GM10266 (cell line): ENCODE results near the gene NT5C3A.

Experiments used
- DNase-seq: peaks from one replicate; pipeline ENCODE4 v3.0.0; 2012; ENCODE audit errors: extremely low spot score
- TF ChIP-seq, protein P1 (sequence below): IDR thresholded peaks from 2 replicates; pipeline ENCODE4 v1.5.1; 2012; ENCODE audit warnings: mild to moderate bottlenecking, low read depth; ENCODE audit not compliant: control insufficient read depth, insufficient read depth; ENCODE audit errors: missing control alignments

The NT5C3A gene

GRCh38 chr7:33062782-33063443 is 337 bp upstream of the NT5C3A start:
- DNase-seq, result peak; percentile 96
- TF ChIP-seq, protein P1, sequence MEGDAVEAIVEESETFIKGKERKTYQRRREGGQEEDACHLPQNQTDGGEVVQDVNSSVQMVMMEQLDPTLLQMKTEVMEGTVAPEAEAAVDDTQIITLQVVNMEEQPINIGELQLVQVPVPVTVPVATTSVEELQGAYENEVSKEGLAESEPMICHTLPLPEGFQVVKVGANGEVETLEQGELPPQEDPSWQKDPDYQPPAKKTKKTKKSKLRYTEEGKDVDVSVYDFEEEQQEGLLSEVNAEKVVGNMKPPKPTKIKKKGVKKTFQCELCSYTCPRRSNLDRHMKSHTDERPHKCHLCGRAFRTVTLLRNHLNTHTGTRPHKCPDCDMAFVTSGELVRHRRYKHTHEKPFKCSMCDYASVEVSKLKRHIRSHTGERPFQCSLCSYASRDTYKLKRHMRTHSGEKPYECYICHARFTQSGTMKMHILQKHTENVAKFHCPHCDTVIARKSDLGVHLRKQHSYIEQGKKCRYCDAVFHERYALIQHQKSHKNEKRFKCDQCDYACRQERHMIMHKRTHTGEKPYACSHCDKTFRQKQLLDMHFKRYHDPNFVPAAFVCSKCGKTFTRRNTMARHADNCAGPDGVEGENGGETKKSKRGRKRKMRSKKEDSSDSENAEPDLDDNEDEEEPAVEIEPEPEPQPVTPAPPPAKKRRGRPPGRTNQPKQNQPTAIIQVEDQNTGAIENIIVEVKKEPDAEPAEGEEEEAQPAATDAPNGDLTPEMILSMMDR, result no peak

DNA sequence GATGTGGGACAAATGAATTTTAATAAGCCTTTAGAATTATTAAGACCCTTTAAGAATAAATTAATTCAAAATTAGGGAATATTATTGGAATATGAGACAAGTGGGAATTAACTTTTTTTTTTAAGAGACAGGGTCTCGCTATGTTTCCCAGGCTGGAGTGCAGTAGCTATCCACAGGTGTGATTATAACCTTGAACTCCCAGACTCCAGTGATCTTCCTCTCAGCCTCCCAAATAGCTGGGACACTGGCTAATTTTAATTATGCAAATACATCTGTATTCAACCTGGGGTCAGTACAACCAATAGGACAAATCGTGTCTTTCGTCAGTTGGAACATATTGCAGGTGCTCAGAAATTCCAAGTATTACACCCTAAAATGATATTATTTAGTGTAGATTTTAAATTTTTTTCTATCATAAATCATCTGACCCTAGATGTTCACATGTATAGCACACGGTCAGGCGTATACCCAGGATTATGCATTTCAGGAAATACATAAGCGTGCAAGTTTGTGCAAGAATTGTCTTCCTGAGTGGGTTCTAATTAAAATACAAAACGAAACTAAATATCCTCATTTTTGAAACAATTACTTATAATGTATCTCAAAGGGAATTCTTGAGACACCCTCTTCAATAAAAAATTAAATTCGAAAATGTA is 1.2 kb downstream of the NT5C3A start:
- no peak for DNase-seq
- TF ChIP-seq, protein P1, result no peak

DNA sequence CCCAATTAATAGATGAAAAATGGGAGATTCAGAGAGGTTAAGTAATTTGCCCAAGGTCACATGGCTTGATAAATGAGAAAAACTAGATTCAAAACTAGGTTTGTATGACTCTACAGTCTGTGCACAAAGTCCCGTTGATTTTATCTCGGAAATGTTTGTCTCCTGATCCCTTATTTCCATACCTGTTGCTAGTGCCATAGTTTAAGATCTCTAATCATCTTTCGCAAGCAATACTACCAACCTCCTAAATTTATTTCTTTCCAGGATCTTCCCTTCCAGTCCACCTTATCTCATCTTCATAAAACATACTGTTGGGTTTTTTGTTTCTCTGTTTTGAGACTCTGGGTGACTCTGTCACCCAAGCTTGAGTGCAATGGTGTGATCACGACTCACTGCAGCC is 2.9 kb downstream of the NT5C3A start:
- TF ChIP-seq, protein P1, result no peak
- no peak for DNase-seq

DNA sequence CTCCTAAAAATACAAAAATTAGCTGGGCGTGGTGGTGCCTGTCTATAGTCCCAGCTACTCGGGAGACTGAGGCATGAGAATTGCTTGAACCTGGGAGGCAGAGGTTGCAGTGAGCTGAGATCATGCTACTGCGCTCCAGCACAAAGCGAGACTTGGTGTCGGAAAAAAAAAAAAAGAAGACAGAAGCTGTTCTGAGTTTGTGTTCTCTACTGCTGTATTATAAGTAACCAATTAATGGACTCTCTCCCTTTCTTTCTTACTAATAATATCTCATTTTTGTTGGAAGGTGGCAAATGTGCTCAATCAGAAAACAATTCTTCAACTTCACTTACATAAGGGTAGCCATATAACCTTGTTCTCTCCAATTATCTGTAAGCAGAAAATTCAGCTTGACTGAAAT is 7.4 kb downstream of the NT5C3A start:
- TF ChIP-seq, protein P1, result no peak
- no peak for DNase-seq

GRCh38 chr7:33054261-33054964 is 8.2 kb downstream of the NT5C3A start:
- no peak for DNase-seq
- TF ChIP-seq, protein P1, result no peak

DNA sequence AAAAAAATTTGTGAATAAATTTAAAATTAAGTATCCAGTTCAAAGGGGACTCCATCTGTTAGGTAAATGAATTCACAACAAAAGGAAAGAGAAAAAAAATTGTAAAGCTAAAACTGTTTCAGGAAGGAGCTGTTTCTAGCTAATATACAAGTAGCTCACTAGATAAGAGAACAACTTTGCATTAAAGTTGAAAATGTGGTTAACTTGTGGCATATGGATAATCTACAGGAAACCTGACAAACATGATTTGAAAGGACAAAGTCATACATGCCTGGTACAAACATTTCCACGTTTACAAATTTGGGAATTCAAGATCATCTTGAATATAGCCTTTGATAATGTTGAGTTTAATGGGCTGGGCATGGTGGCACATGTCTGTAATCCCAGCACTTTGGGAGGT is 8.9 kb downstream of the NT5C3A start:
- TF ChIP-seq, protein P1, result no peak
- no peak for DNase-seq
